Caco-2 (cell line): ENCODE results near the gene MUC2. TPM values are rescaled to one million over a fixed set of nuclear protein-coding genes. Genes with fewer than 3 reads are reported as not detected.

Experiments used
- BruUV-seq: library from RNA; stranded (reverse); fragments of 400-500 nt; replicated peaks from 2 replicates; lab custom pipeline; 2021; lab: Mats Ljungman, UMichigan
- CTCF ChIA-PET: fragments of 300-600 bp; sonication (Branson Sonifier 250); formaldehyde crosslinking; loops from one replicate; lab custom pipeline; 2022; ENCODE audit warnings: antibody characterized with exemption; lab: Charles Lee
- POLR2A ChIA-PET: fragments of 300-600 bp; sonication (Branson Sonifier 250); formaldehyde crosslinking; loops from one replicate; lab custom pipeline; 2022; ENCODE audit warnings: antibody characterized with exemption; lab: Charles Lee
- DNase-seq, 2 experiments: peaks; one replicate each; pipeline versions ENCODE4 v3.0.0 to v3.0.0-alpha.2; 2020 to 2022
- H3K27me3 ChIP-seq: replicated peaks from 2 replicates; pipeline ENCODE4 v1.6.0; 2011; ENCODE audit warnings: low read length; ENCODE audit not compliant: control insufficient read depth, insufficient read depth
- H3K36me3 ChIP-seq: 2 replicates; pipeline ENCODE4 v1.5.1; 2011; ENCODE audit warnings: low read length; ENCODE audit not compliant: control insufficient read depth, insufficient read depth
- H3K4me1 ChIP-seq: fragments of 250-450 bp; sonication (Bioruptor Pico); 2 replicates; pipeline ENCODE4 v1.5.1; 2020; ENCODE audit warnings: mild to moderate bottlenecking
- H3K4me3 ChIP-seq: 2 replicates; pipeline ENCODE4 v1.5.1; 2011; ENCODE audit warnings: low read depth, mild to moderate bottlenecking, control low read depth, low read length
- H3K9me3 ChIP-seq: fragments of 250-450 bp; sonication (Bioruptor Pico); 2 replicates; pipeline ENCODE4 v1.5.1; 2020; ENCODE audit warnings: mild to moderate bottlenecking, moderate library complexity
- H3K27ac Mint-ChIP-seq: one replicate; pipeline ENCODE4 v1.8.0; 2022; ENCODE audit warnings: mixed read lengths; ENCODE audit not compliant: unreplicated experiment
- H3K27me3 Mint-ChIP-seq: one replicate; pipeline ENCODE4 v1.8.0; 2022; ENCODE audit warnings: mixed read lengths; ENCODE audit not compliant: insufficient read depth, unreplicated experiment
- H3K36me3 Mint-ChIP-seq: one replicate; pipeline ENCODE4 v1.8.0; 2022; ENCODE audit warnings: mild to moderate bottlenecking, mixed read lengths; ENCODE audit not compliant: insufficient read depth, unreplicated experiment
- H3K4me1 Mint-ChIP-seq: one replicate; pipeline ENCODE4 v1.8.0; 2022; ENCODE audit warnings: low read depth, mixed read lengths; ENCODE audit not compliant: unreplicated experiment
- H3K4me3 Mint-ChIP-seq: one replicate; pipeline ENCODE4 v1.8.0; 2022; ENCODE audit warnings: mild to moderate bottlenecking, moderate library complexity, mixed read lengths; ENCODE audit not compliant: unreplicated experiment
- H3K9me3 Mint-ChIP-seq: one replicate; pipeline ENCODE4 v1.8.0; 2022; ENCODE audit warnings: mixed read lengths; ENCODE audit not compliant: unreplicated experiment
- CTCF ChIP-seq, 2 experiments: fragments of 200-600 bp in 1 of 2; IDR thresholded peaks; 1 replicate in 1 of 2; 2 replicates in 1 of 2; pipeline versions ENCODE4 v1.5.1 to v1.8.0; 2011 to 2022; ENCODE audit warnings: antibody characterized with exemption in 1 of 2, control low read depth in 1 of 2, inconsistent platforms in 1 of 2, low read depth in 1 of 2, low read length in 1 of 2, mild to moderate bottlenecking in 1 of 2, moderate library complexity in 1 of 2; ENCODE audit not compliant: insufficient read depth in 1 of 2, severe bottlenecking in 1 of 2, unreplicated experiment in 1 of 2
- intact Hi-C: fragments of 100-400 bp; cut with micrococcal nuclease; formaldehyde crosslinking; loops from one replicate; pipeline ENCODE4 v1.10.0; 2022; ENCODE audit not compliant: unreplicated experiment
- total RNA-seq: library from RNA; stranded (reverse); gene quantifications from 2 replicates; pipeline ENCODE4 v1.2.3, GENCODE V29; 2022

Gene MUC2
- total RNA-seq, 1 experiment from 2014 or later, result 0.05 TPM

DNA sequence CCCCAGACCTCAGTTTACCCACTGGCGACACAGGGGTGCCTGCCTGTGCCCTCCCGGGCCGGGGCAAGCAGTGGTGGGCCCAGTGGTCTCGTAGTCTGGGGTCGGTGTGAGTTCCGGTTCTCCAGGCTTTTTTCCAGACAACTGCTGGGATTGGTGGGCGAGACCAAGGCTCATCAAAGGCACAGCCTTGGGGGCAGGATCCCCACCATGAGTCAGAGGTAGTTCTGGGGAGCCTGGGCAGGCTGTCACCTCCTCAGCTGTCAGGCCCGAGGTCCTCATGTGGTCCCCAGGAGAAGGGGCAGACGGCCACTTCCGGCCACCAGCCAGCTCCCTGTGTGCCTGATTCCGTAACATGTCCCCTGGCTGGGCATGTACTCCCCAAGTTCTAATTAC, 827 bp upstream of the MUC2 start:
- intact Hi-C loops, result no loop called here
- Mint-ChIP-seq H3K27me3 (no peaks in the 10 kb centered on the region), H3K27ac (no peak overlapping the region), H3K9me3 (peaks cover 14% of the 10 kb centered on the region), H3K4me1 (no peaks in the 10 kb centered on the region), H3K36me3 (no peaks in the 10 kb centered on the region), H3K4me3 (no peak overlapping the region)
- POLR2A ChIA-PET, result no interaction called here
- CTCF ChIA-PET, result no interaction called here
- Histone ChIP-seq H3K4me1 (no peaks in the 10 kb centered on the region), H3K4me3 (no peak overlapping the region), H3K36me3 (no peaks in the 10 kb centered on the region), H3K27me3 (no peaks in the 10 kb centered on the region), H3K9me3 (no peaks in the 10 kb centered on the region)
- no peak for DNase-seq
- no peak for TF ChIP-seq CTCF (IDR thresholded peaks at IDR 0.05; ENCODE audit: insufficient read depth in 1 of 2, low read depth in 1 of 2, low read length in 1 of 2, severe bottlenecking in 1 of 2, unreplicated experiment in 1 of 2)
- BruUV-seq, result no TSS peak

- Histone ChIP-seq H3K9me3 (no peaks in the 10 kb centered on the region), H3K4me1 (no peaks in the 10 kb centered on the region), H3K36me3 (no peaks in the 10 kb centered on the region), H3K4me3 (no peak overlapping the region), H3K27me3 (no peaks in the 10 kb centered on the region)
- no TSS peak for BruUV-seq
- peak in 1 of 2 experiments; percentile 25 for DNase-seq
- no peak overlapping the region for H3K27ac Mint-ChIP-seq
- TF ChIP-seq CTCF (IDR thresholded peaks at IDR 0.05; ENCODE audit: insufficient read depth in 1 of 2, low read depth in 1 of 2, low read length in 1 of 2, severe bottlenecking in 1 of 2, unreplicated experiment in 1 of 2), result no peak
- POLR2A ChIA-PET, result no interaction called here
- H3K36me3 Mint-ChIP-seq, result no peaks in the 10 kb centered on the region
- no peaks in the 10 kb centered on the region for H3K27me3 Mint-ChIP-seq
- H3K9me3 Mint-ChIP-seq, result peaks cover 2% of the 10 kb centered on the region
- CTCF ChIA-PET, result interaction anchor here (0.6 kb wide), 1 partner anchor 208 kb away, joined by 4 read pairs; no protein-coding TSS in a partner anchor
- intact Hi-C loops, result no loop called here
- H3K4me1 Mint-ChIP-seq, result no peaks in the 10 kb centered on the region
- H3K4me3 Mint-ChIP-seq, result no peak overlapping the region
Measured at GRCh38 chr11:1075341-1075911, 752 bp downstream of the MUC2 start.

- H3K4me1 Mint-ChIP-seq, result no peaks in the 10 kb centered on the region
- Histone ChIP-seq H3K36me3 (no peaks in the 10 kb centered on the region), H3K9me3 (no peaks in the 10 kb centered on the region), H3K27me3 (no peaks in the 10 kb centered on the region), H3K4me1 (no peaks in the 10 kb centered on the region), H3K4me3 (no peak overlapping the region)
- TF ChIP-seq CTCF (IDR thresholded peaks at IDR 0.05; ENCODE audit: insufficient read depth in 1 of 2, low read depth in 1 of 2, low read length in 1 of 2, severe bottlenecking in 1 of 2, unreplicated experiment in 1 of 2), result no peak
- intact Hi-C loops, result no loop called here
- no peaks in the 10 kb centered on the region for H3K27me3 Mint-ChIP-seq
- no peaks in the 10 kb centered on the region for H3K36me3 Mint-ChIP-seq
- POLR2A ChIA-PET, result no interaction called here
- no peak overlapping the region for H3K4me3 Mint-ChIP-seq
- H3K9me3 Mint-ChIP-seq, result no peaks in the 10 kb centered on the region
- H3K27ac Mint-ChIP-seq, result no peak overlapping the region
- CTCF ChIA-PET, result no interaction called here
- no TSS peak for BruUV-seq
- peak in 1 of 2 experiments; percentile 23 for DNase-seq
Measured at GRCh38 chr11:1076061-1076665, 1.5 kb downstream of the MUC2 start.
